H1 (cell line): ENCODE measurements around the gene SCO2. TPM values are rescaled to one million over a fixed set of nuclear protein-coding genes. Genes with fewer than 3 reads are reported as not detected.

Experiments
- CHD7 ChIP-seq: fragments of 300-600 bp; sonication (generic); IDR thresholded peaks from 2 replicates; pipeline ENCODE4 v1.7.1; 2012; ENCODE audit warnings: low read length, moderate library complexity, mild to moderate bottlenecking, inconsistent platforms; ENCODE audit not compliant: insufficient replicate concordance
- CREB1 ChIP-seq: IDR thresholded peaks from 2 replicates; pipeline ENCODE4 v1.6.1; 2012; ENCODE audit warnings: inconsistent platforms
- E2F6 ChIP-seq: IDR thresholded peaks from 2 replicates; pipeline ENCODE4 v1.6.1; 2012; ENCODE audit warnings: inconsistent platforms
- NANOG ChIP-seq: IDR thresholded peaks from 2 replicates; pipeline ENCODE4 v1.6.1; 2011; ENCODE audit warnings: low read length, low read depth, mild to moderate bottlenecking, inconsistent platforms; ENCODE audit not compliant: insufficient read depth, poor library complexity, severe bottlenecking
- SIRT6 ChIP-seq: IDR thresholded peaks from one replicate; pipeline ENCODE4 v1.7.1; 2012; ENCODE audit warnings: low read length, inconsistent platforms
- polyA plus RNA-seq, 7 experiments: library from polyadenylated mRNA; depleted of rRNA in 3 of 7; stranded (reverse) in 5 of 7; unstranded in 2 of 7; fragments of >200 nt in 5 of 7; fragments of 200-250 nt in 2 of 7; gene quantifications; 1 replicate in 5 of 7; 2 replicates in 1 of 7; 4 replicates in 1 of 7; pipeline versions ENCODE4 v1.2.1 to v1.2.3, GENCODE V29; 2011 to 2013; ENCODE audit warnings: missing spikeins in 2 of 7, mixed read lengths in 2 of 7
- total RNA-seq: library from RNA; stranded (reverse); fragmentation: NEBNext Ultra II Directional; extraction: Animal tissue kit (Norgen Biotek cat#: 25700); gene quantifications from 2 replicates; pipeline ENCODE4 v1.2.1, GENCODE V29; 2021

SCO2 gene
- total and polyA plus RNA-seq, 2 of the 8 experiments (the other 6 are each of a cell fraction or from before 2014, with no cell fraction given), result 2.0 TPM; not detected in 1

- TF ChIP-seq CHD7, result no peak
- TF ChIP-seq NANOG, result no peak
- no peak for TF ChIP-seq SIRT6
- TF ChIP-seq CREB1, result no peak
- TF ChIP-seq E2F6, result no peak
- TF ChIP-seq, all 59 proteins: peak for 0
Measured at GRCh38 chr22:50548040-50548920, 22.9 kb upstream of the SCO2 start (continued).
